HG03571 (cell line): ENCODE data around the gene DYSF.

ENCODE experiments used
- ATAC-seq: cut with Tn5 transposase; IDR thresholded peaks from one replicate; pipeline ENCODE4 v1.9.1; 2021; ENCODE audit not compliant: unreplicated experiment

Gene DYSF

GRCh38 chr2:71684226-71685072 is 231.1 kb downstream of the DYSF start:
- ATAC-seq, result no peak

GRCh38 chr2:71685073-71685848 is 231.9 kb downstream of the DYSF start:
- ATAC-seq, result no peak

- ATAC-seq, result no peak
Observed at GRCh38 chr2:71685941-71686611, 232.7 kb downstream of the DYSF start.

GRCh38 chr2:71686781-71687180 is 233.4 kb downstream of the DYSF start:
- no peak for ATAC-seq

- ATAC-seq, result no peak
Observed at GRCh38 chr2:71687412-71687811, 234.1 kb downstream of the DYSF start.

GRCh38 chr2:71688530-71688929 is 235.2 kb downstream of the DYSF start:
- ATAC-seq, result no peak

- no peak for ATAC-seq
Observed at GRCh38 chr2:71689393-71689792, 236.0 kb downstream of the DYSF start.

- ATAC-seq, result no peak
Observed at GRCh38 chr2:71689968-71690834, 236.8 kb downstream of the DYSF start.

DNA sequence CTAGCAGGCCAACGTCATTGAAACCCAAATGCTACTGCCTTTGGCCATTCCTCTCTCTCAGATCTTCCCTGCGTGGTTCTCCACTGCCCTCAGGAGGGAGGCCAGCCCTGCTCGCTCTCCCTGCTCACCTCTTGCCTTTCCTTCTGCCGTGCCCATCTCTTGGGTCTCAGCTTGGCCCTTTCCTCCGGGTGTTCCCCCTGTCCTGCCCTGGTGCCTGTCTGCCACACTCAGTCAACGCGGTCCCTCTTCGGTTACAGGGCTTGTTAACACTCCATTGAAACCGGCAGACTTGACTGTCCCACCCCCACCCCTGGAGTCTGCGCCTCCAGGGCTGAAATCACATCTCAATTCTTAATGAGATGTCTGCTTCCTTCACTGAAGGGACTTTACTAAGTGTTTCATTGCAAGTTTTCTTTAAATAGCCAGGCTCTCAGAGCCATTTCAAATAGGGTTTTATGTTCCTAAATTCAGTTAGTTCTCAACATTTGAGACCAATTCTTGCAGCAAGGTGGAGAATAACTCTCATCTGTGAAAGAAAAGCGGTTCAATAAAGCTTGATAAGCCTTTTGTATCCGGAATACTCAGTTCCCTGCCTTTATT is 237.6 kb downstream of the DYSF start:
- no peak for ATAC-seq

- ATAC-seq, result no peak
Observed at GRCh38 chr2:71691747-71692441, 238.5 kb downstream of the DYSF start.

DNA sequence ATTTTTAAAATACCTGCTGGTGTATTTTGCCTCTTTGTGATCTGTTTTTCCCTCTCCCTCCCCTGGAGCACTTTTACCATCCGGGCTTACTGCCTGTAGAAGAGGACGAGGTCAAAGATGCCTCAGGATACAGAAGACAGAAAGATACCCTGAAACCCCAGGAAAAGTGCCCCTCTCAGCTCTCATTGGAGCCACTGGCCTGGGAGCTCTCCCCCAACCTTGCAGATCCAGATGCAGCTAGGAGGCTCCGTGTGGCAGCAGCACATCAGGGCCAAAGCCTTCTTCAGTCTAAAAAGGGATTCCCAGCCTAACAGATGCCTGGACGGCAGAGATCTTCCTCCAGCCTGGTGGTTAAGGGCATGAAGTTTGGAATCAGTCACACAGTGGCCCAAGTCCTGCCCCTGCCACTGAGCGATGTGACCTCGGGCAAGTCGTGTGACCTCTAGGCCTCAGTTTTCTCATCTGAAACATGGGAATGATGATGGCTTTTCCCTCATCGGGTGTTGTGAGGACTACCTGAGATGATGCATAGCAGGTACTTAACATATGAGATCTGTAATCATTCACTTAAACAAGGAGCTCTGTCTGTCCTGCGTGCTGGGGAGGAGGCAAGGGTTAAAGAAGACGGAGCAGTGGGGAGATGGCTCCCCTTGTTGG is 239.4 kb downstream of the DYSF start:
- no peak for ATAC-seq

GRCh38 chr2:71693286-71694270 is 240.2 kb downstream of the DYSF start:
- ATAC-seq, result no peak

GRCh38 chr2:71694501-71695234 is 241.3 kb downstream of the DYSF start:
- ATAC-seq, result no peak

- ATAC-seq, result no peak
Observed at GRCh38 chr2:71695235-71696120, 242.1 kb downstream of the DYSF start.

DNA sequence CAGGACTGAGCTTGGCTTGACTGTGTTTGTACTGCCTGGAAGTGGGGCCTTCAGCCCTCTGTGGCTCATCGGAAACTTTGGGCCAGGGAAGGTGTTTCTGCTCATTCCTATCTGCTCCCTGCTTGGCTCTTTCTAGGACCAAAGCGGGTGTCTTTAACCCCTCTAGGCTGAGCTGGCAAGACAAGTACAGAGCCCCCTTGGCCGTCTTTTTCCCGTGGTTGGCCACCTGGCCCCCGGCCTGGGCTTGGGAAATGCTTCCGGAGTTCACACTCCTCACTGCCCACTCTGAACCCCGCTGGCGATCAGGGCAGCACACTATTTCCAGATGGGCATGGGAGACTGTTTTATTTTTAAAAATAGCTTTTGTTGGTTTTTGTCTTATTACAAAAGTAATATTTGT is 243.0 kb downstream of the DYSF start:
- no peak for ATAC-seq
